Measurements from ENCODE around the gene TMEM267.
"Not testable (repeated sequence)": the region's sequence is repeated elsewhere in the genome, so short reads cannot be mapped to it uniquely, and the experiment has no call there.

Gene TMEM267

GRCh38 chr5:43483298-43484105, at the start of gene TMEM267:
Gene TMEM267, minus strand, starts transcription at chr5:43483865. Its CDS starts 29,896 bp downstream, at chr5:43453969.
- peak; percentile 72 to 77 (median 75) for DNase-seq (ENCODE audit: low read depth in 3 of 3)

GRCh38 chr5:43530648-43531047, 47.0 kb upstream of the TMEM267 start:
- no peak for DNase-seq (ENCODE audit: low read depth in 3 of 3)

GRCh38 chr5:43523662-43524072, 40.0 kb upstream of the TMEM267 start:
- no peak for DNase-seq (ENCODE audit: low read depth in 3 of 3)

GRCh38 chr5:43520615-43521014, 37.0 kb upstream of the TMEM267 start:
- DNase-seq (ENCODE audit: low read depth in 3 of 3) = no peak

- DNase-seq (ENCODE audit: low read depth in 3 of 3) = no peak
Measured at GRCh38 chr5:43515678-43516048, 32.0 kb upstream of the TMEM267 start.

- DNase-seq (ENCODE audit: low read depth in 3 of 3) = peak; percentile 88 to 95 (median 92)
Measured at GRCh38 chr5:43514816-43515677, 31.4 kb upstream of the TMEM267 start, which contains the start of gene C5orf34. Gene C5orf34, minus strand, starts transcription at chr5:43515148. Its CDS starts 5,809 bp downstream, at chr5:43509339.

- no peak for DNase-seq (ENCODE audit: low read depth in 3 of 3)
Measured at GRCh38 chr5:43514471-43514815, 30.8 kb upstream of the TMEM267 start.

GRCh38 chr5:43514025-43514424, 30.4 kb upstream of the TMEM267 start:
- no peak for DNase-seq (ENCODE audit: low read depth in 3 of 3)

- DNase-seq (ENCODE audit: low read depth in 3 of 3) = not testable (repeated sequence)
Measured at GRCh38 chr5:43511062-43511461, 27.4 kb upstream of the TMEM267 start.

GRCh38 chr5:43498581-43498980, 14.9 kb upstream of the TMEM267 start:
- no peak for DNase-seq (ENCODE audit: low read depth in 3 of 3)

- DNase-seq (ENCODE audit: low read depth in 3 of 3) = no peak
Measured at GRCh38 chr5:43497311-43498104, 13.8 kb upstream of the TMEM267 start.

- DNase-seq (ENCODE audit: low read depth in 3 of 3) = no peak
Measured at GRCh38 chr5:43491326-43491725, 7.7 kb upstream of the TMEM267 start.

GRCh38 chr5:43486353-43486752, 2.7 kb upstream of the TMEM267 start:
- no peak for DNase-seq (ENCODE audit: low read depth in 3 of 3)

- no peak for DNase-seq (ENCODE audit: low read depth in 3 of 3)
Measured at GRCh38 chr5:43485406-43485805, 1.7 kb upstream of the TMEM267 start.

- peak; percentile 72 to 79 (median 78) for DNase-seq (ENCODE audit: low read depth in 3 of 3)
Measured at GRCh38 chr5:43484106-43484849, 613 bp upstream of the TMEM267 start.

- DNase-seq (ENCODE audit: low read depth in 3 of 3) = no peak
Measured at GRCh38 chr5:43482490-43483297, 971 bp downstream of the TMEM267 start.

- DNase-seq (ENCODE audit: low read depth in 3 of 3) = no peak
Measured at GRCh38 chr5:43469671-43470391, 13.8 kb downstream of the TMEM267 start.

- DNase-seq (ENCODE audit: low read depth in 3 of 3) = no peak
Measured at GRCh38 chr5:43467100-43467499, 16.6 kb downstream of the TMEM267 start.

GRCh38 chr5:43465455-43465854, 18.2 kb downstream of the TMEM267 start:
- not testable (repeated sequence) for DNase-seq (ENCODE audit: low read depth in 3 of 3)

- no peak for DNase-seq (ENCODE audit: low read depth in 3 of 3)
Measured at GRCh38 chr5:43461066-43461465, 22.6 kb downstream of the TMEM267 start.

Measured in stimulated activated CD4-positive, alpha-beta T cell treated with anti-CD3 and anti-CD28 coated beads, TNF-alpha, amount 100 ng/mL, for 4 hours (primary cell).